B cell (primary cell): Measurements from ENCODE around the gene SDHAF2. TPM values are rescaled to one million over a fixed set of nuclear protein-coding genes. Genes with fewer than 3 reads are reported as not detected.

Experiments
- ATAC-seq: fragments of 200-7000 bp; cut with Tn5 transposase; one replicate; pipeline ENCODE4 v1.10.0; 2021; ENCODE audit warnings: low read depth, mild to moderate bottlenecking, moderate number of reproducible peaks, moderate library complexity
- CTCF ChIA-PET: fragments of 350-600 bp; sonication (Branson Sonifier 250); formaldehyde crosslinking; loops from one replicate; lab custom pipeline; 2021; ENCODE audit warnings: antibody characterized with exemption, inconsistent platforms; lab: Charles Lee
- POLR2A ChIA-PET: fragments of 350-600 bp; sonication (Branson Sonifier 250); formaldehyde crosslinking; loops from one replicate; lab custom pipeline; 2021; ENCODE audit warnings: antibody characterized with exemption; lab: Charles Lee
- DNase-seq: peaks from one replicate; pipeline ENCODE4 v3.0.0; 2013
- H2AFZ ChIP-seq: 2 replicates; pipeline ENCODE4 v1.6.1; 2012; ENCODE audit warnings: mild to moderate bottlenecking, low read depth, low read length; ENCODE audit not compliant: insufficient read depth, poor library complexity, severe bottlenecking
- H3K27ac ChIP-seq, 2 donors: 1 replicate in 1 of 2; 2 replicates in 1 of 2; pipeline ENCODE4 v1.5.1; 2012 to 2013; ENCODE audit warnings: low read length in 2 of 2, mild to moderate bottlenecking in 2 of 2, moderate library complexity in 1 of 2
- H3K27me3 ChIP-seq, 4 experiments: fragments of 200-600 bp in 1 of 4; sonication (generic) in 1 of 4; replicated peaks in 1 of 4; 1 replicate in 2 of 4; 2 replicates in 2 of 4; pipeline versions ENCODE4 v1.6.1 to v1.7.0; 2013 to 2016; ENCODE audit warnings: low read length in 3 of 4, mild to moderate bottlenecking in 2 of 4, mixed read lengths in 1 of 4, moderate library complexity in 1 of 4; ENCODE audit not compliant: insufficient read depth in 4 of 4, control insufficient read depth in 3 of 4; ENCODE audit errors: control extremely low read depth in 1 of 4
- H3K36me3 ChIP-seq, 2 experiments: replicated peaks in 1 of 2; 1 replicate in 1 of 2; 2 replicates in 1 of 2; pipeline versions ENCODE4 v1.6.1 to v1.7.1; 2013; ENCODE audit warnings: low read length in 1 of 2; ENCODE audit not compliant: insufficient read depth in 2 of 2, control insufficient read depth in 1 of 2; ENCODE audit errors: control extremely low read depth in 1 of 2, extremely low read depth in 1 of 2
- H3K4me1 ChIP-seq, 2 donors: fragments of 200-600 bp in 1 of 2; sonication (generic) in 1 of 2; 1 replicate in 1 of 2; 2 replicates in 1 of 2; pipeline versions ENCODE4 v1.5.1 to v1.6.1; 2013 to 2017; ENCODE audit warnings: low read length in 2 of 2; ENCODE audit not compliant: control insufficient read depth in 2 of 2, insufficient read depth in 2 of 2
- H3K4me2 ChIP-seq: replicated peaks from 2 replicates; pipeline ENCODE3; 2012; ENCODE audit warnings: mild to moderate bottlenecking, low read depth, low read length; ENCODE audit not compliant: poor library complexity, severe bottlenecking
- H3K4me3 ChIP-seq, 5 experiments: fragments of 200-600 bp in 1 of 5; sonication (generic) in 1 of 5; 1 replicate in 3 of 5; 2 replicates in 2 of 5; pipeline versions ENCODE4 v1.5.1 to v1.7.0; 2011 to 2016; ENCODE audit warnings: low read length in 4 of 5, mild to moderate bottlenecking in 4 of 5, low read depth in 2 of 5, control low read depth in 1 of 5, moderate library complexity in 1 of 5; ENCODE audit not compliant: insufficient read depth in 1 of 5; ENCODE audit errors: control extremely low read depth in 1 of 5, extremely low read depth in 1 of 5
- H3K79me2 ChIP-seq: fragments of 200-600 bp; sonication (generic); one replicate; pipeline ENCODE4 v1.6.0; 2016; ENCODE audit warnings: low read length; ENCODE audit not compliant: control insufficient read depth, insufficient read depth
- H3K9ac ChIP-seq: fragments of 200-600 bp; sonication (generic); 2 replicates; pipeline ENCODE4 v1.6.1; 2017; ENCODE audit warnings: mild to moderate bottlenecking, low read length, moderate library complexity
- H3K9me3 ChIP-seq, 3 donors: one replicate each; pipeline versions ENCODE4 v1.6.1 to v1.7.1; 2013; ENCODE audit warnings: low read length in 2 of 3; ENCODE audit not compliant: control insufficient read depth in 2 of 3, insufficient read depth in 1 of 3; ENCODE audit errors: control extremely low read depth in 1 of 3
- H4K20me1 ChIP-seq: 2 replicates; pipeline ENCODE4 v1.6.0; 2012; ENCODE audit warnings: mild to moderate bottlenecking, low read length; ENCODE audit not compliant: insufficient read depth, control insufficient read depth, poor library complexity, severe bottlenecking
- H3K27ac Mint-ChIP-seq: one replicate; pipeline ENCODE4 v1.8.0; 2021; ENCODE audit warnings: mixed read lengths
- H3K27me3 Mint-ChIP-seq: one replicate; pipeline ENCODE4 v1.8.0; 2021; ENCODE audit warnings: mixed read lengths
- H3K4me1 Mint-ChIP-seq: one replicate; pipeline ENCODE4 v1.8.0; 2021; ENCODE audit warnings: mixed read lengths
- H3K4me3 Mint-ChIP-seq: one replicate; pipeline ENCODE4 v1.8.0; 2021; ENCODE audit warnings: mixed read lengths
- H3K9me3 Mint-ChIP-seq: one replicate; pipeline ENCODE4 v1.8.0; 2022; ENCODE audit warnings: mixed read lengths; ENCODE audit not compliant: insufficient read depth
- EZH2 ChIP-seq: IDR thresholded peaks from 2 replicates; pipeline ENCODE4 v1.6.1; 2012; ENCODE audit warnings: borderline replicate concordance, low read depth, mild to moderate bottlenecking, moderate library complexity, low read length; ENCODE audit not compliant: insufficient read depth, poor library complexity, severe bottlenecking
- WGBS: methylation state at CpG from one replicate; pipeline ENCODE4 v1.1.5; 2013; ENCODE audit warnings: missing lambda C conversion rate; ENCODE audit not compliant: insufficient coverage; 5-methylcytosine and 5-hydroxymethylcytosine counted together
- intact Hi-C: fragments of 100-400 bp; cut with micrococcal nuclease; formaldehyde crosslinking; loops from one replicate; pipeline ENCODE4 v1.10.0; 2022
- polyA plus RNA-seq: library from polyadenylated mRNA; depleted of rRNA; stranded (reverse); fragments of >200 nt; gene quantifications from 2 replicates; pipeline ENCODE4 v1.2.3, GENCODE V29; 2012
- total RNA-seq, 2 donors: library from RNA; stranded (reverse); fragments of 120-200 nt in 1 of 2; gene quantifications; 1 replicate in 1 of 2; 2 replicates in 1 of 2; pipeline versions ENCODE4 v1.2.3 to v1.2.4, GENCODE V29; 2013 to 2022
- TF ChIP-seq, protein P1 (sequence below): fragments of 200-600 bp; IDR thresholded peaks from one replicate; pipeline ENCODE4 v1.8.0; 2022; ENCODE audit warnings: antibody characterized with exemption, mild to moderate bottlenecking

Gene SDHAF2
- total and polyA plus RNA-seq, 2 donors (not counting 1 experiment from before 2014, with no cell fraction given), result 48.9 to 60.8 TPM

DNA sequence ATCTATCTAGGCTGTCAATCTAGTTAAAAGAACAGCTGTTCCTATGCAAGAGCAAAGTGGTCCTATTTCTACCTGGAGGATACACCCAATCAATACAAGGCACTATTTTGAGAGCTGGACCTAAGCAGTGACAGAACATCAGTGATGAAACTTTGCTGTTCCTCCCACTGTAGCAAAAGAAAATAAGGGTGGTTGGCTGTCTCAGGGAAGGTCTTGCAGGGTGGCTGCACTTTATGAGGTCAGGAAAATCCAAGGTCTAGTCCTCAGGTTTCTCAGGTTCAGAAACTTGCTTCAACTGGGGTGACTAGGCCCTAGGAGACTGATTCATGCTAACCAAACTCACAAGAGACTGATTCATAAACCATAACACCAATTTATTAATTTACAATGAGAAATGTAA is 11.8 kb upstream of the SDHAF2 start:
- ATAC-seq (no peak), DNase-seq (no peak)
- no peak overlapping the region for H3K9ac ChIP-seq
- H4K20me1 ChIP-seq, result peaks cover 65% of the 10 kb centered on the region
- no peak overlapping the region for H2AFZ ChIP-seq
- H3K9me3 ChIP-seq, result no peaks in the 10 kb centered on the region
- no peaks in the 10 kb centered on the region for H3K27me3 ChIP-seq
- Mint-ChIP-seq H3K4me1 (peaks cover 9% of the 10 kb centered on the region), H3K9me3 (no peaks in the 10 kb centered on the region), H3K27me3 (no peaks in the 10 kb centered on the region), H3K27ac (no peak overlapping the region), H3K4me3 (no peak overlapping the region)
- H3K79me2 ChIP-seq, result peaks cover 74% of the 10 kb centered on the region
- intact Hi-C loops, result no loop called here
- peaks cover 8 to 87% of the 10 kb centered on the region in 2 experiments for H3K36me3 ChIP-seq
- H3K4me2 ChIP-seq, result no peak overlapping the region
- CTCF ChIA-PET, result interaction anchor here (2.3 kb wide), 1 partner anchor 18 kb away, joined by 8 read pairs; no protein-coding TSS in a partner anchor
- H3K4me1 ChIP-seq, result no peaks in the 10 kb centered on the region
- TF ChIP-seq, protein P1, sequence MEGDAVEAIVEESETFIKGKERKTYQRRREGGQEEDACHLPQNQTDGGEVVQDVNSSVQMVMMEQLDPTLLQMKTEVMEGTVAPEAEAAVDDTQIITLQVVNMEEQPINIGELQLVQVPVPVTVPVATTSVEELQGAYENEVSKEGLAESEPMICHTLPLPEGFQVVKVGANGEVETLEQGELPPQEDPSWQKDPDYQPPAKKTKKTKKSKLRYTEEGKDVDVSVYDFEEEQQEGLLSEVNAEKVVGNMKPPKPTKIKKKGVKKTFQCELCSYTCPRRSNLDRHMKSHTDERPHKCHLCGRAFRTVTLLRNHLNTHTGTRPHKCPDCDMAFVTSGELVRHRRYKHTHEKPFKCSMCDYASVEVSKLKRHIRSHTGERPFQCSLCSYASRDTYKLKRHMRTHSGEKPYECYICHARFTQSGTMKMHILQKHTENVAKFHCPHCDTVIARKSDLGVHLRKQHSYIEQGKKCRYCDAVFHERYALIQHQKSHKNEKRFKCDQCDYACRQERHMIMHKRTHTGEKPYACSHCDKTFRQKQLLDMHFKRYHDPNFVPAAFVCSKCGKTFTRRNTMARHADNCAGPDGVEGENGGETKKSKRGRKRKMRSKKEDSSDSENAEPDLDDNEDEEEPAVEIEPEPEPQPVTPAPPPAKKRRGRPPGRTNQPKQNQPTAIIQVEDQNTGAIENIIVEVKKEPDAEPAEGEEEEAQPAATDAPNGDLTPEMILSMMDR, result no peak
- no peak for TF ChIP-seq EZH2
- POLR2A ChIA-PET, result no interaction called here
- H3K4me3 ChIP-seq, result no peak overlapping the region
- H3K27ac ChIP-seq, result no peak overlapping the region

DNA sequence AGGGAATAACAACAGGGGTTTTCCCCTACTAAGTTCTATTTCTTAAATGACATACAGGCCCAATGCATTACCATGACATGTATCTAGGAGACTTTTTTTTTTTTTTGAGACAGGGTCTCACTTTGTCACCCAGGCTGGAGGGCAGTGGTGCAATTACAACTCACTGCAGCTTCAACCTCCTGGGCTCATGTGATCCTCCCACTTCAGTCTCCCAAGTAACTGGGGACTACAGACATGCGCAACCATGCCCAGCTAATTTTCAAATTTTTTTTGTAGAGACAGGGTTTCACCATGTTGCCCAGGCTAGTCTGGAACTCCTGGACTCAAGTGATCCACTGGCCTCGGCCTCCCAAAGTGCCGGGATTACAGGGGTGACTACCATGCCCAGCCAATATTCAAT is 7.7 kb upstream of the SDHAF2 start:
- Histone ChIP-seq H3K4me1 (peaks cover 0 to 5% of the 10 kb centered on the region in 2 donors), H3K4me2 (no peak overlapping the region), H3K36me3 (peaks cover 21 to 85% of the 10 kb centered on the region in 2 experiments), H3K27me3 (no peaks in the 10 kb centered on the region), H4K20me1 (peaks cover 64% of the 10 kb centered on the region), H3K9me3 (no peaks in the 10 kb centered on the region), H3K4me3 (no peak overlapping the region), H3K9ac (no peak overlapping the region), H2AFZ (no peak overlapping the region), H3K27ac (no peak overlapping the region), H3K79me2 (peaks cover 96% of the 10 kb centered on the region)
- intact Hi-C loops, result no loop called here
- H3K27ac Mint-ChIP-seq, result no peak overlapping the region
- no peak for ATAC-seq
- H3K27me3 Mint-ChIP-seq, result no peaks in the 10 kb centered on the region
- no peaks in the 10 kb centered on the region for H3K9me3 Mint-ChIP-seq
- TF ChIP-seq EZH2, result no peak
- TF ChIP-seq, protein P1, result no peak
- H3K4me1 Mint-ChIP-seq, result peaks cover 24% of the 10 kb centered on the region
- H3K4me3 Mint-ChIP-seq, result no peak overlapping the region
- POLR2A ChIA-PET, result no interaction called here
- CTCF ChIA-PET, result interaction anchor here (0.7 to 1.2 kb wide), 6 partner anchors 9 to 1602 kb away, joined by 3 to 4 read pairs (median 4); no protein-coding TSS in a partner anchor
- no peak for DNase-seq
- WGBS, result 100% methylated on average over 1 of the region's 3 CpGs
